ENCODE measurements around the gene FGG. TPM values are rescaled to one million over a fixed set of nuclear protein-coding genes. Genes with fewer than 3 reads are reported as not detected.
A peak's percentile ranks its signal among the peaks of the same experiment; 100 is the strongest.

Gene FGG
- total and polyA plus RNA-seq, 2 donors from 2014 or later = 1.8 to 2.8 TPM

GRCh38 chr4:154622598-154622997, 10.1 kb upstream of the FGG start:
- intact Hi-C loops (cut with DNase I) = loop anchor here (10.0 kb wide), 1 partner anchor 68 kb away; the partner anchor contains the start of gene PLRG1

GRCh38 chr4:154620111-154620510, 7.7 kb upstream of the FGG start:
- FAIRE-seq = no peak
- Histone ChIP-seq H3K4me3 (ENCODE audit: low read length in 3 of 3) (no peak overlapping the region), H3K4me1 (ENCODE audit: control insufficient read depth in 2 of 3, insufficient read depth in 2 of 3, low read depth in 1 of 3, low read length in 3 of 3) (no peaks in the 10 kb centered on the region), H3K36me3 (ENCODE audit: control insufficient read depth in 2 of 3, insufficient read depth in 3 of 3, low read length in 3 of 3) (no peaks in the 10 kb centered on the region), H3K9me3 (ENCODE audit: control insufficient read depth in 2 of 3, insufficient read depth in 1 of 3, low read length in 3 of 3) (no peaks in the 10 kb centered on the region), H3K27me3 (ENCODE audit: control insufficient read depth, insufficient read depth, low read length) (no peaks in the 10 kb centered on the region), H3K27ac (ENCODE audit: low read depth in 2 of 2, low read length in 2 of 2) (no peak overlapping the region), H3K9ac (ENCODE audit: low read length in 3 of 3) (no peak overlapping the region)
- TF ChIP-seq CTCF (IDR thresholded peaks at IDR 0.05; ENCODE audit: borderline replicate concordance, extremely low read depth, insufficient read depth) = no peak
- intact Hi-C loops (cut with DNase I) = loop anchor here (10.0 kb wide), 1 partner anchor 65 kb away; the partner anchor contains the start of gene PLRG1
- DNase-seq = no peak

More at GRCh38 chr4:154622598-154622997, 10.1 kb upstream of the FGG start:
- DNase-seq (peak in 3 of 5 donors; percentile 19 to 76 (median 73)), FAIRE-seq (no peak)
- Histone ChIP-seq H3K36me3 (ENCODE audit: control insufficient read depth in 2 of 3, insufficient read depth in 3 of 3, low read length in 3 of 3) (no peaks in the 10 kb centered on the region), H3K9ac (ENCODE audit: low read length in 3 of 3) (no peak overlapping the region), H3K4me1 (ENCODE audit: control insufficient read depth in 2 of 3, insufficient read depth in 2 of 3, low read depth in 1 of 3, low read length in 3 of 3) (no peaks in the 10 kb centered on the region), H3K9me3 (ENCODE audit: control insufficient read depth in 2 of 3, insufficient read depth in 1 of 3, low read length in 3 of 3) (no peaks in the 10 kb centered on the region), H3K4me3 (ENCODE audit: low read length in 3 of 3) (no peak overlapping the region), H3K27ac (ENCODE audit: low read depth in 2 of 2, low read length in 2 of 2) (no peak overlapping the region), H3K27me3 (ENCODE audit: control insufficient read depth, insufficient read depth, low read length) (no peaks in the 10 kb centered on the region)
- TF ChIP-seq CTCF (IDR thresholded peaks at IDR 0.05; ENCODE audit: borderline replicate concordance, extremely low read depth, insufficient read depth) = peak; percentile 58

GRCh38 chr4:154618708-154619315, 6.4 kb upstream of the FGG start:
- H3K9ac ChIP-seq (ENCODE audit: low read length in 3 of 3) = no peak overlapping the region
- H3K27me3 ChIP-seq (ENCODE audit: control insufficient read depth, insufficient read depth, low read length) = no peaks in the 10 kb centered on the region
- TF ChIP-seq CTCF (IDR thresholded peaks at IDR 0.05; ENCODE audit: borderline replicate concordance, extremely low read depth, insufficient read depth) = peak; percentile 59
- intact Hi-C loops (cut with DNase I) = no loop called here
- peak; percentile 67 for FAIRE-seq
- no peak overlapping the region for H3K27ac ChIP-seq (ENCODE audit: low read depth in 2 of 2, low read length in 2 of 2)
- DNase-seq = peak in 3 of 5 donors; percentile 45 to 62 (median 52)
- no peaks in the 10 kb centered on the region for H3K36me3 ChIP-seq (ENCODE audit: control insufficient read depth in 2 of 3, insufficient read depth in 3 of 3, low read length in 3 of 3)
- no peaks in the 10 kb centered on the region for H3K9me3 ChIP-seq (ENCODE audit: control insufficient read depth in 2 of 3, insufficient read depth in 1 of 3, low read length in 3 of 3)
- H3K4me3 ChIP-seq (ENCODE audit: low read length in 3 of 3) = no peak overlapping the region
- H3K4me1 ChIP-seq (ENCODE audit: control insufficient read depth in 2 of 3, insufficient read depth in 2 of 3, low read depth in 1 of 3, low read length in 3 of 3) = no peaks in the 10 kb centered on the region

All from kidney (tissue), 14 donors.